GM19099 (cell line): ENCODE measurements around the gene BCL2A1.

Source experiments
- POLR2A ChIP-seq: IDR thresholded peaks from 3 replicates; pipeline ENCODE4 v1.6.1; 2011; ENCODE audit warnings: low read depth; ENCODE audit not compliant: insufficient read length; ENCODE audit errors: extremely low read depth

BCL2A1 gene

DNA sequence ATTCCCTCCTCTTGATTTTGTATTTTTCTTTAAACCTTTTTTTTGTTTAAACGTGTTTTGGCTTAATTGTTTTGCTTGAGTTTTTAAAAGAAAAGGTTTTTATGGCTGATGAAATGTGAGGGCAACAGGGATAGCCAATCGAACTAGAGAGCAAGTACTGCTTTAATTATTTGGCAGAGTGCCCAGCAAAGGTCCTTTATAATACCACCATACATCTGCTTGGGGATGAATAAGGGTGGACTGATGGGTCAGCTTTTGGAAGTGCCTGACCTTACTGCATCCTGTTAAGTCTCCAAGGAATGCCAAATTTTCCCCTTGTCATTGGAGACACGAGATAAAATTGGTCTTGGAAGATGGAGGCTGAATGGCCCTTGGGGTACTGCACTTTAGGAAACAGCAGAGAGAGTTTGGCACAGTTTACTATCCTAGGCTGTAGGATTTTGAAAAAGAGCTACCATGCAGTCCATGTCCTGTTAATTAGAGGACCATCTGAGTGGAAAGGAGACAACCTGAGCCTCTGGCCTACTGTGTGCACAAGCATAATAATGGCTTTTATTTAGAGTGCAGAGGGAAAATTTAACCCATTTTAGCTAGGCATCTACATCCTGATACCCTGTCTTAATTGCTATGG lies 54.4 kb downstream of the BCL2A1 start:
- no peak for TF ChIP-seq POLR2A

DNA sequence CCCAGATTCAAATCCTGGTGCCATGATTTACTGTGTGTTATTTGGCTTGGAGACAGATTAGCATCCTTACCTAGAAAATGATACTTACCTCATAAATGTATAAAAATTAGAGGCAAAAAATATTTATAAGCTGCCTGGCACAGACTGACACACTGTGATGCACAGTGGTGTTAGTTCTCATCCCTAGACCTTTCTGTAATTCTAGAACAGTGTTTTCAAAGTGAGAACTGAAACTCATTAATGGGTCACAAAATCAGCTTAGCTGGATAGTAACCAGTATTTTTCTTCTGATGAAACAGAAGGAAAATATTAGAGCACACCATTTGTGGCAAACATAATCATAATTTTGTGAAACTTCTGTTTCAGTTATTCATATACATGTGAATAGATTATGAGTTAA lies 56.3 kb downstream of the BCL2A1 start:
- TF ChIP-seq POLR2A: no peak
